HCT116 (cell line): ENCODE data around the gene SVIL. TPM values are rescaled to one million over a fixed set of nuclear protein-coding genes. Genes with fewer than 3 reads are reported as not detected.

ENCODE experiments used
- ATAC-seq: fragments of 200-7000 bp; cut with Tn5 transposase; 2 replicates; pipeline ENCODE4 v1.9.1; 2020; ENCODE audit warnings: mild to moderate bottlenecking, moderate library complexity
- BruUV-seq: library from RNA; stranded (reverse); fragments of 400-500 nt; replicated peaks from 2 replicates; lab custom pipeline; 2021; lab: Mats Ljungman, UMichigan
- CTCF ChIA-PET: fragments of 300-600 bp; sonication (Branson Sonifier 250); formaldehyde crosslinking; loops from one replicate; lab custom pipeline; 2021; ENCODE audit warnings: antibody characterized with exemption; lab: Charles Lee
- POLR2A ChIA-PET: fragments of 300-600, 350-600 bp; sonication (Branson Sonifier 250); formaldehyde crosslinking; loops from one replicate; lab custom pipeline; 2021; ENCODE audit warnings: antibody characterized with exemption; lab: Charles Lee
- RAD21 ChIA-PET, 2 experiments: fragments of 300-600 bp; sonication (Branson Sonifier 250); formaldehyde crosslinking; loops; one replicate each; lab custom pipeline; 2023; ENCODE audit warnings: low total read pairs in 2 of 2; ENCODE audit not compliant: uncharacterized antibody in 2 of 2, unreplicated experiment in 2 of 2, low non-redundant PET in 1 of 2; lab: Charles Lee
- DNase-seq: peaks from one replicate; pipeline ENCODE4 v3.0.0-alpha.2; 2010; ENCODE audit warnings: low read depth, low spot score
- H2AFZ ChIP-seq: fragments of 200-600 bp; shearing (Covaris generic), sonication (generic); 2 replicates; pipeline ENCODE4 v1.6.1; 2017; ENCODE audit warnings: low read depth, mixed run types, mixed read lengths, antibody characterized with exemption, low read length; ENCODE audit not compliant: poor library complexity, severe bottlenecking
- H3K27ac ChIP-seq: 2 replicates; pipeline ENCODE4 v1.5.1; 2012; ENCODE audit warnings: low read depth, low read length
- H3K27me3 ChIP-seq: fragments of 200-600 bp; sonication (generic); 2 replicates; pipeline ENCODE4 v1.6.1; 2016; ENCODE audit warnings: mixed run types, low read length, mixed read lengths; ENCODE audit not compliant: insufficient read depth
- H3K36me3 ChIP-seq, 2 experiments: fragments of 200-500 bp in 1 of 2; fragments of 200-600 bp in 1 of 2; sonication (Bioruptor generic) in 1 of 2; sonication (generic) in 1 of 2; 2 replicates each; pipeline versions ENCODE4 v1.5.1 to v1.6.1; 2014 to 2016; ENCODE audit warnings: low read length in 2 of 2, inconsistent platforms in 1 of 2, mixed read lengths in 1 of 2, mixed run types in 1 of 2; ENCODE audit not compliant: insufficient read depth in 2 of 2, control insufficient read depth in 1 of 2
- H3K4me1 ChIP-seq, 2 experiments: fragments of 200-600 bp in 1 of 2; sonication (generic) in 1 of 2; 2 replicates each; pipeline versions ENCODE4 v1.5.1 to v1.6.1; 2012 to 2017; ENCODE audit warnings: low read length in 2 of 2, inconsistent platforms in 1 of 2, mild to moderate bottlenecking in 1 of 2, mixed read lengths in 1 of 2, mixed run types in 1 of 2, moderate library complexity in 1 of 2; ENCODE audit not compliant: insufficient read depth in 2 of 2, control insufficient read depth in 1 of 2
- H3K4me2 ChIP-seq: fragments of 200-600 bp; sonication (generic); 2 replicates; pipeline ENCODE4 v1.6.1; 2017; ENCODE audit warnings: mixed run types, low read length, mixed read lengths
- H3K4me3 ChIP-seq, 2 experiments: fragments of 200-600 bp in 1 of 2; sonication (generic) in 1 of 2; replicated peaks in 1 of 2; 2 replicates each; pipeline ENCODE4 v1.5.1; 2011 to 2016; ENCODE audit warnings: low read length in 2 of 2, control low read depth in 1 of 2, low read depth in 1 of 2, mild to moderate bottlenecking in 1 of 2, mixed read lengths in 1 of 2, mixed run types in 1 of 2
- H3K79me2 ChIP-seq: fragments of 200-600 bp; sonication (generic); 2 replicates; pipeline ENCODE4 v1.6.1; 2017; ENCODE audit warnings: mild to moderate bottlenecking, mixed run types, low read length, moderate library complexity, mixed read lengths; ENCODE audit not compliant: insufficient read depth
- H3K9ac ChIP-seq: fragments of 200-600 bp; sonication (generic); 2 replicates; pipeline ENCODE4 v1.6.1; 2016; ENCODE audit warnings: low read length, mixed read lengths
- H3K9me2 ChIP-seq: fragments of 200-600 bp; sonication (generic), shearing (Covaris generic); 2 replicates; pipeline ENCODE4 v1.6.1; 2017; ENCODE audit warnings: mixed run types, mild to moderate bottlenecking, moderate library complexity; ENCODE audit not compliant: insufficient read depth
- H3K9me3 ChIP-seq, 2 experiments: fragments of 200-500 bp in 1 of 2; fragments of 200-600 bp in 1 of 2; sonication (Bioruptor generic) in 1 of 2; sonication (generic) in 1 of 2; 2 replicates each; pipeline ENCODE4 v1.6.1; 2014 to 2017; ENCODE audit warnings: low read length in 2 of 2, mixed read lengths in 2 of 2, inconsistent platforms in 1 of 2, low read depth in 1 of 2, mild to moderate bottlenecking in 1 of 2, mixed run types in 1 of 2, moderate library complexity in 1 of 2; ENCODE audit not compliant: control insufficient read depth in 1 of 2, insufficient read depth in 1 of 2
- H4K20me1 ChIP-seq: fragments of 200-600 bp; sonication (generic), shearing (Covaris generic); 2 replicates; pipeline ENCODE4 v1.6.1; 2017; ENCODE audit warnings: mixed run types, mild to moderate bottlenecking, moderate library complexity; ENCODE audit not compliant: insufficient read depth
- ATF3 ChIP-seq: IDR thresholded peaks from 2 replicates; pipeline ENCODE4 v1.6.1; 2012
- CBX3 ChIP-seq: IDR thresholded peaks from 2 replicates; pipeline ENCODE4 v1.6.1; 2012; ENCODE audit warnings: low read depth
- CEBPB ChIP-seq: IDR thresholded peaks from 2 replicates; pipeline ENCODE4 v1.6.1; 2012; ENCODE audit warnings: low read depth
- EZH2phosphoT487 ChIP-seq: fragments of 200-600 bp; IDR thresholded peaks from 2 replicates; pipeline ENCODE4 v1.6.1; 2018; ENCODE audit warnings: antibody characterized with exemption, borderline replicate concordance
- JUND ChIP-seq: IDR thresholded peaks from 2 replicates; pipeline ENCODE4 v1.6.1; 2012
- POLR2A ChIP-seq: IDR thresholded peaks from 2 replicates; pipeline ENCODE4 v1.7.0; 2011; ENCODE audit warnings: borderline replicate concordance; ENCODE audit not compliant: insufficient read depth, insufficient read length; ENCODE audit errors: extremely low read depth
- REST ChIP-seq: IDR thresholded peaks from 2 replicates; pipeline ENCODE4 v1.6.1; 2012; ENCODE audit warnings: low read depth
- SRF ChIP-seq: IDR thresholded peaks from 2 replicates; pipeline ENCODE4 v1.6.1; 2012; ENCODE audit warnings: low read depth
- TCF7L2 ChIP-seq: IDR thresholded peaks from 2 replicates; pipeline ENCODE4 v1.7.0; 2011; ENCODE audit warnings: borderline replicate concordance, inconsistent platforms; ENCODE audit not compliant: insufficient read depth, insufficient read length; ENCODE audit errors: extremely low read depth
- intact Hi-C: fragments of 100-400 bp; cut with micrococcal nuclease; formaldehyde crosslinking; loops from 2 replicates; pipeline ENCODE4 v1.10.0; 2022
- total RNA-seq: library from RNA; stranded (reverse); gene quantifications from one replicate; pipeline ENCODE4 v1.2.1, GENCODE V29; 2021; ENCODE audit not compliant: unreplicated experiment
- TF ChIP-seq, protein P1 (sequence below): IDR thresholded peaks from 2 replicates; pipeline ENCODE4 v1.6.1; 2011; ENCODE audit warnings: mild to moderate bottlenecking, low read length, moderate library complexity; ENCODE audit not compliant: insufficient replicate concordance; ENCODE audit errors: extremely low read depth

Gene SVIL
- total RNA-seq, 1 experiment from 2014 or later: 27.0 TPM

GRCh38 chr10:29620112-29620690 is 14.6 kb downstream of the SVIL start (continued):
- TF ChIP-seq REST: no peak
- no peak for TF ChIP-seq CEBPB
- TF ChIP-seq, all 23 proteins: peak for 0

- ATAC-seq: no peak
- H3K4me2 ChIP-seq: no peak overlapping the region
These were observed 15.5 kb downstream of the SVIL start for GRCh38 chr10:29619241-29619669.

More at GRCh38 chr10:29619241-29619669, 15.5 kb downstream of the SVIL start:
- Histone ChIP-seq H3K4me1 (peaks cover 7 to 9% of the 10 kb centered on the region in 2 experiments; a peak in 3 of 4 replicates), H3K27ac (no peak overlapping the region), H3K27me3 (no peaks in the 10 kb centered on the region), H4K20me1 (no peaks in the 10 kb centered on the region), H3K9me2 (no peaks in the 10 kb centered on the region), H3K9ac (no peak overlapping the region), H3K36me3 (no peaks in the 10 kb centered on the region), H2AFZ (no peak overlapping the region), H3K4me3 (no peak overlapping the region), H3K79me2 (peaks cover 19% of the 10 kb centered on the region), H3K9me3 (no peaks in the 10 kb centered on the region)
- ChIA-PET CTCF (no interaction called here), POLR2A (no interaction called here), RAD21 (no interaction called here)
- intact Hi-C loops: no loop called here
- TF ChIP-seq TCF7L2 (no peak), POLR2A (no peak), CBX3 (no peak), EZH2phosphoT487 (no peak), JUND (no peak), SRF (no peak), ATF3 (no peak)
- TF ChIP-seq, protein P1, sequence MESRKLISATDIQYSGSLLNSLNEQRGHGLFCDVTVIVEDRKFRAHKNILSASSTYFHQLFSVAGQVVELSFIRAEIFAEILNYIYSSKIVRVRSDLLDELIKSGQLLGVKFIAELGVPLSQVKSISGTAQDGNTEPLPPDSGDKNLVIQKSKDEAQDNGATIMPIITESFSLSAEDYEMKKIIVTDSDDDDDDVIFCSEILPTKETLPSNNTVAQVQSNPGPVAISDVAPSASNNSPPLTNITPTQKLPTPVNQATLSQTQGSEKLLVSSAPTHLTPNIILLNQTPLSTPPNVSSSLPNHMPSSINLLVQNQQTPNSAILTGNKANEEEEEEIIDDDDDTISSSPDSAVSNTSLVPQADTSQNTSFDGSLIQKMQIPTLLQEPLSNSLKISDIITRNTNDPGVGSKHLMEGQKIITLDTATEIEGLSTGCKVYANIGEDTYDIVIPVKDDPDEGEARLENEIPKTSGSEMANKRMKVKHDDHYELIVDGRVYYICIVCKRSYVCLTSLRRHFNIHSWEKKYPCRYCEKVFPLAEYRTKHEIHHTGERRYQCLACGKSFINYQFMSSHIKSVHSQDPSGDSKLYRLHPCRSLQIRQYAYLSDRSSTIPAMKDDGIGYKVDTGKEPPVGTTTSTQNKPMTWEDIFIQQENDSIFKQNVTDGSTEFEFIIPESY: no peak
- BruUV-seq: no TSS peak
- no peak for DNase-seq
